Small intestine (tissue), 7 donors: ENCODE measurements around the gene PDE10A. TPM values are rescaled to one million over a fixed set of nuclear protein-coding genes. Genes with fewer than 3 reads are reported as not detected.

ENCODE experiments used
- DNase-seq, 2 donors: peaks; one replicate each; pipeline versions ENCODE4 v3.0.0 to v3.0.0-alpha.2; 2013
- FAIRE-seq: peaks from 2 replicates; lab custom pipeline; 2012; peaks lifted over from hg19 to GRCh38; lab: Jason Lieb, UNC
- H3K27ac ChIP-seq, 3 donors: one replicate each; pipeline ENCODE4 v1.5.1; 2013; ENCODE audit warnings: low read length in 2 of 3, mild to moderate bottlenecking in 2 of 3, control low read depth in 1 of 3, inconsistent platforms in 1 of 3, low read depth in 1 of 3, moderate library complexity in 1 of 3
- H3K27me3 ChIP-seq, 3 donors: one replicate each; pipeline ENCODE4 v1.6.1; 2013; ENCODE audit warnings: low read length in 3 of 3, inconsistent platforms in 1 of 3; ENCODE audit not compliant: control insufficient read depth in 3 of 3, insufficient read depth in 3 of 3
- H3K36me3 ChIP-seq, 3 donors: one replicate each; pipeline ENCODE4 v1.6.1; 2013; ENCODE audit warnings: low read length in 3 of 3, inconsistent platforms in 1 of 3, low read depth in 1 of 3, mild to moderate bottlenecking in 1 of 3, moderate library complexity in 1 of 3; ENCODE audit not compliant: control insufficient read depth in 3 of 3, insufficient read depth in 2 of 3
- H3K4me1 ChIP-seq, 3 donors: one replicate each; pipeline ENCODE4 v1.6.1; 2013; ENCODE audit warnings: low read length in 2 of 3, inconsistent platforms in 1 of 3, low read depth in 1 of 3, mild to moderate bottlenecking in 1 of 3, moderate library complexity in 1 of 3; ENCODE audit not compliant: control insufficient read depth in 3 of 3, insufficient read depth in 2 of 3
- H3K4me3 ChIP-seq, 3 donors: one replicate each; pipeline ENCODE4 v1.5.1; 2013; ENCODE audit warnings: low read length in 3 of 3, control low read depth in 1 of 3, inconsistent platforms in 1 of 3, low read depth in 1 of 3, mild to moderate bottlenecking in 1 of 3, moderate library complexity in 1 of 3
- H3K9me3 ChIP-seq, 2 donors: one replicate each; pipeline ENCODE4 v1.6.1; 2013; ENCODE audit warnings: low read depth in 1 of 2, low read length in 1 of 2; ENCODE audit not compliant: control insufficient read depth in 2 of 2, insufficient read depth in 1 of 2
- WGBS, 3 donors: extraction: QIAGEN DNeasy Blood & Tissue Kit; methylation state at CpG; one replicate each; pipeline ENCODE4 v1.1.7; 2013; 5-methylcytosine and 5-hydroxymethylcytosine counted together
- polyA plus RNA-seq, 4 donors: library from polyadenylated mRNA; stranded (reverse) in 3 of 4; unstranded in 1 of 4; fragments of 200-250 nt in 3 of 4; fragments of 120-200 nt in 1 of 4; gene quantifications; one replicate each; pipeline versions ENCODE4 v1.2.1 to v1.2.3, GENCODE V29; 2013
- donor health status: healthy with polysubstance abuse.
- donor health status: control.
- donor health status: control.
- donor health status: Bipolar disorder and iron deficiency.
- donor health status: healthy.

Gene PDE10A
- polyA plus RNA-seq, 4 donors, result 0.22 to 2.0 (median 0.90) TPM

DNA sequence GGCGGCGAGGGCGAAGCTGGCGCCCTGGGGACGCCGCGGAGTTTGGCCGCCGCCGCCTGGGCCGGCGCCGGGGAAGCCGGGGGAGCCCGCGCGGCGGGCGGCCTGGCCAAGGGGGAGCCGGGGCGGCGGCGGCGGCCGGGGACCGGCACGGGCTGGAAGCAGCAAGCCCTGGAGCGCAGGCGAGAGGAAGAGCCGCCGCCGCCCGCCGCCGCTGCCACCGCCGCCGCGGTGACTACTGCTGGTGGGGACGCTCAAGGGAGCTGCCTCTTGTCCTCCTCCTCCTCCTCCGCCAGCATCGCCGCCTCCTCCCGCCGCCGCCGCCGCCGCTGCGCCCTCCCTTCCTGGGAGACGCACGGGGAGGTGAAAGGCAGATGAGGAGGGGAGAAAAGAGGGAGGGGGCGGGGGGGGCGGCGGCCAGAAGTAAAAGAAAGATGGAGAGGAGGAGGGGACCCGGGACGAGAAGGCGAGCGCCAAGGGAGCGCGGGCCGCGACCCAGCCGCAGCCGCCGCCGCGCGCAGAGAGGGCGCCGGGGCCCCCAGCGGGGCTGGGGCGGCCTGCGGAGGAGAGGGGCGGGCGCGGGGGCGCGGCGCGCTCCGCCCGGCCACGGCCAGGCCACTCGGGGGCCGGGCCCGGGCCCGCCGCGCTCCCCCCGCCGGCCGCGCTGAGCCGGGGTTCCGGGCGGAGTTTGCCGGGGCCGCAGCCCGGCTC is 846 bp downstream of the PDE10A start:
- Histone ChIP-seq H3K4me3 (peak overlapping the region; percentile 18 to 51 (median 47)), H3K9me3 (no peaks in the 10 kb centered on the region), H3K27ac (no peak overlapping the region), H3K27me3 (peaks cover 7 to 71% (median 16%) of the 10 kb centered on the region in 3 donors), H3K36me3 (no peaks in the 10 kb centered on the region), H3K4me1 (peaks cover 0 to 2% (median 0%) of the 10 kb centered on the region in 3 donors)
- WGBS, 3 donors, result 0 to 1% (median 0%) methylated on average over 8 to 100 of the region's 100 CpGs
- DNase-seq (peak in 1 of 2 donors; percentile 31), FAIRE-seq (no peak)

DNA sequence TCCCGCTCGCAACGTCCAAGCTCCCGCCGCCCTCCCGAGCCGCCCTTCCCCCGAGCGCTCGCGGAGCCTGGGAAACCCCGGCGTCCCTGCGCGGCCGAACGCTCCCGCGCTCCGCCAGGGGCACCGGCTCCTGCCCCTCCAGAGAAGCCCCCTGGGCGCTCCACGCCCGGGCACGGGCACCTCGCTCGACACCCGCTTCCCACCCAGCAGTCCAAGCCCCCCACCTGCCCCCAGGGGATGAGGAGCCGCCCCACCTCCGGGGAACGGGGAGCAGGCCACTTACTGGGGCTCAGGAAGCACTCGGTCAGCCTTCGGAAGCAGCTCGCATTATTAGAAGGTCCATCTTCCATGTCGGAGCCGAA is 1.4 kb downstream of the PDE10A start:
- Histone ChIP-seq H3K4me1 (peaks cover 0 to 2% (median 0%) of the 10 kb centered on the region in 3 donors), H3K36me3 (no peaks in the 10 kb centered on the region), H3K27ac (peak overlapping the region in 1 of 3 donors; percentile 54), H3K4me3 (peak overlapping the region; percentile 18 to 51 (median 47)), H3K27me3 (peaks cover 7 to 69% (median 16%) of the 10 kb centered on the region in 3 donors), H3K9me3 (no peaks in the 10 kb centered on the region)
- DNase-seq (peak in 1 of 2 donors; percentile 33), FAIRE-seq (no peak)
- WGBS, 3 donors, result 1 to 3% (median 2%) methylated on average over 33 to 36 of the region's 36 CpGs

DNA sequence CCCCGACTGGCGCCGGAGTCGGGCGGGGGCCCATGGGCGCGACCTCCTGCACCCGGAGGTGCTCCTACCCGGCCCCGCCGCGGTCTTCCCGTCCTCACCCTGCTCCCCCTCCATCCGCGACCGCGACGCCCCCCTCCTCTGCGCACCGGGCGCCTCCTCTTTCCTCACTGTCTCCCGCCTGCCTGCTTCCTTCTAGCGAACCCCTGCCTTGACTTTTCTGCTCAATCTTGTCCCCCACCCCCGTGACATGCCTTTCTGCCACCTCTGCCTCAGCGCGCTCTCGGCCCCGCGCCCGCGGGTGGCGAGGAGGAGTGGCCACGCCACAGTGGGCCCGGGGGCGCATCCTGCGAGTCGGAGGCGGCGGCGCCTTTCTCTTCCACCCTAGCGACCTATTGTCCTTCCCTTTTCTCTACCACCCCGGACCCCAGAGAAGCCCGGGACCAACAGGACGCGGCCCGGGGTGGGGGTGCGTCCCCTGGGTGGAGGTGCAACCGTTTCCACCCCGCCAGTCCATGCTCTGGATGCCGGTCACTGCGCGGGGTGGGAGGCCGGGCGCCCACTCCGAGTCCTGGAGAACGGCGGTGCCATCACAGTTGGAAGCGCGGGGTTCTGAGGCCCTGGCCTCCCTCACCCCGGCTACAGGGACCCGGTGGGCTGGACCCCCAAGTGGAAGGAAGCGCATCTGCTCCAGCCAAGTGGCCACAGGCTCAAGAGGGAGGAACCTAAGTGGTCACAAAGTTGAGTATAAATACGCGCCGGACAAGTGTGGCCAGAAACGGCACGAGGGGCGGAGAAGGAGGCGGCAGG is 2.0 kb downstream of the PDE10A start:
- DNase-seq, result no peak
- H3K27ac ChIP-seq, result no peak overlapping the region

DNA sequence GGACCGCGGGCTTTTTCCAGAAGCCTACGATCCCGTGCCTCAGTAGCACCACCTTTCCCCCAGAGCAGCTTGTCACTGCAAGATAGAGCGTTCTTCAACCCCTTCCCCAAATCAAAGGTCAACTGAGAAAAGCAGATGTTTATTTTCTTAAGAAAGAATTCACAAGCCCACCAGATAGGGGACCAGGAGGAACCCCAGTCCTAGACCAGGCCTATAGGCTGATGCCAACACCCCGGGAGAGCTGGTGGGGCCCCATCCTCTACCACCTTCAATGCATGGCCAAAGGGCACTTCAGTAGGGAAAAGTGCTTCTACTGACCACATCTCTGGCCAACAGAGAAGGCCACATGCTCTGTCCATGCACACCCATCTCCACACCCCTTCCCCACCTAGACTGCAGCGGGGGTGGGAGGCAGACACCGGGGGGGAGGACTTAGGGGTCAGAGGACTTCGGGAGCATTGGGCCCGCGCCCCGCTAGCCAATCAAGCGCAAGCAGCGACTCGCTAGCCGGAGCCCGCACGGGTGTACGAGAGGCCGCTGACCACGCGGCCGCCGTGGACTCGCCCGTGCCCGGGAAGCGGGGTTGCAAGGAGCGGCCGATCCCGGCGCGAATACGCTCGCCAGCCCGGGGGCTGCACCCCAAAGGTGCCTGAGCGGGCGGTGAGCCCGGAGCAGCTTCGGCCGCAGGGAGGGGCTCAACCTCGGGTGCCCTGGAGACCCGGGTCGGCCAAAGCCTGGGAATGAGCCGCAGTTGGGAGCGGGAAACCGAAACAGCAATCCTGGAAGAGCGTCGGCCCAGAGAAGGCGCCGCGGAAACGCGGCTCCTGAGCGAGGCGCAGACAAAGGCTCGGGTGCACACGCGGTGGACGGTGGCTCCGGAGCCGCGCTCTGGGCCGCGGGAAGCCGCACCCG is 2.8 kb downstream of the PDE10A start:
- H3K27me3 ChIP-seq, result peaks cover 7 to 68% (median 16%) of the 10 kb centered on the region in 3 donors
- 11 to 16% (median 12%) methylated on average over 56 to 67 of the region's 67 CpGs for WGBS, 3 donors
- FAIRE-seq (no peak), DNase-seq (peak in 1 of 2 donors; percentile 30)
- no peak overlapping the region for H3K27ac ChIP-seq
- H3K9me3 ChIP-seq, result no peaks in the 10 kb centered on the region
- no peaks in the 10 kb centered on the region for H3K36me3 ChIP-seq
- peak overlapping the region in 2 of 3 donors; percentile 47 to 51 for H3K4me3 ChIP-seq
- H3K4me1 ChIP-seq, result peaks cover 0 to 2% (median 0%) of the 10 kb centered on the region in 3 donors

More for the DNA sequence above, 2.0 kb downstream of the PDE10A start:
- peaks cover 7 to 72% (median 16%) of the 10 kb centered on the region in 3 donors for H3K27me3 ChIP-seq
- WGBS, 3 donors, result 1 to 3% (median 2%) methylated on average over 53 to 69 of the region's 69 CpGs
- FAIRE-seq, result no peak
- H3K4me3 ChIP-seq, result peak overlapping the region in 2 of 3 donors; percentile 47 to 51
- H3K4me1 ChIP-seq, result peaks cover 0 to 2% (median 0%) of the 10 kb centered on the region in 3 donors
- H3K9me3 ChIP-seq, result no peaks in the 10 kb centered on the region
- H3K36me3 ChIP-seq, result no peaks in the 10 kb centered on the region

DNA sequence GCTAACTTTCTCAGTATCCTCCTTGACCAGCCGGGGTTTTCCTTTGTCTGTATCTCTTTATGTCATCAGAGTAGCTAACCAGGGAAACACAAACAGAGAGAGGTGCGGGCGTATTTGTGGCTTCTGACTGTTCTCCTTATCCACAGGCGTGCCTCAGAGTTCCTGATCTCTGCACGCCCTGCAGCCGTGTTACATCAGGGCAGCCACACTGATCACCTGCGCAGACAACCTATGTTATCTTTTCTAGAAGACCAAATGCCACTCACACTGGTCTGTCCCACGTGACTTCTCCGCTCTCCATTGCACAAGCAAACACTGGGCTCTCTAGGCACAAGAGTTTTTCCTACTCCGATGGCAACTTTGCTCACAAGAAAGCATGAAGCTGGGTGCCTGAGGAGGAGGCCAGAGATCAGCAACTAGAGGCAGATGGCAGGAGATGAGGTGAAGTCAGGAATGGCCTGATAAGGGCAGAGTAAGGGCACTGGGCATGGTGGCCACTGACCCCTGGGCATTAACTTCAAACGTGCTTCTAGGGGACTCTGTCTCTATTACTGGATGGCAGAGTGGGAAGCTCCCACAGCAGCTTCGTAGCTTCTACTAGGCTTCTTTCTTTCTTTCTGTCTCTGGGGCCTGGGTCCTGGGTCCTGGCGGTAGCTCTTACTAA is 4.5 kb downstream of the PDE10A start:
- FAIRE-seq, result no peak
- peak in 1 of 2 donors; percentile 50 for DNase-seq
- 27 to 72% (median 46%) methylated on average over 13 of the region's 13 CpGs for WGBS, 3 donors
- H3K36me3 ChIP-seq, result no peaks in the 10 kb centered on the region
- H3K27ac ChIP-seq, result no peak overlapping the region
- H3K4me1 ChIP-seq, result peaks cover 0 to 2% (median 0%) of the 10 kb centered on the region in 3 donors
- H3K27me3 ChIP-seq, result peaks cover under 1 to 51% (median 10%) of the 10 kb centered on the region in 3 donors
- H3K4me3 ChIP-seq, result no peak overlapping the region
- no peaks in the 10 kb centered on the region for H3K9me3 ChIP-seq

DNA sequence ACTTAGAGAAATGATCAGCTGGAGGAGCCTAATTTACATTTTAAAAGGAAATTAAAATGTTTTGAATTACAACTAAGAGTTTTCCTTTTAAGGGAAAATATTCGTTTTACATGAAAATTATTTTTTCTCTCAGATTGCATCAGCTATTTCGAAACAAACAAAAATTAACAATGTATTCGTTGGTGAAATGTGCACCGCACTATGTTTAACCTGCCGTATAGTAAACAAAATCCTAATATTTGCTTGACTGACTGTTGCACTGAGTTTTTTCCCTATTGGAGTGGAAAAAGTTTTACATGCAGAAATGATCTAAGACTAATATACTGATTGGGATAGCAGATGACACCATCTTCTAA is 5.7 kb downstream of the PDE10A start:
- Histone ChIP-seq H3K27me3 (peaks cover 0 to 48% (median 4%) of the 10 kb centered on the region in 3 donors), H3K36me3 (no peaks in the 10 kb centered on the region), H3K4me3 (no peak overlapping the region), H3K27ac (no peak overlapping the region), H3K4me1 (no peaks in the 10 kb centered on the region), H3K9me3 (no peaks in the 10 kb centered on the region)
- FAIRE-seq (no peak), DNase-seq (no peak)
- WGBS, 3 donors, result 83 to 90% (median 89%) methylated on average over 5 of the region's 5 CpGs

DNA sequence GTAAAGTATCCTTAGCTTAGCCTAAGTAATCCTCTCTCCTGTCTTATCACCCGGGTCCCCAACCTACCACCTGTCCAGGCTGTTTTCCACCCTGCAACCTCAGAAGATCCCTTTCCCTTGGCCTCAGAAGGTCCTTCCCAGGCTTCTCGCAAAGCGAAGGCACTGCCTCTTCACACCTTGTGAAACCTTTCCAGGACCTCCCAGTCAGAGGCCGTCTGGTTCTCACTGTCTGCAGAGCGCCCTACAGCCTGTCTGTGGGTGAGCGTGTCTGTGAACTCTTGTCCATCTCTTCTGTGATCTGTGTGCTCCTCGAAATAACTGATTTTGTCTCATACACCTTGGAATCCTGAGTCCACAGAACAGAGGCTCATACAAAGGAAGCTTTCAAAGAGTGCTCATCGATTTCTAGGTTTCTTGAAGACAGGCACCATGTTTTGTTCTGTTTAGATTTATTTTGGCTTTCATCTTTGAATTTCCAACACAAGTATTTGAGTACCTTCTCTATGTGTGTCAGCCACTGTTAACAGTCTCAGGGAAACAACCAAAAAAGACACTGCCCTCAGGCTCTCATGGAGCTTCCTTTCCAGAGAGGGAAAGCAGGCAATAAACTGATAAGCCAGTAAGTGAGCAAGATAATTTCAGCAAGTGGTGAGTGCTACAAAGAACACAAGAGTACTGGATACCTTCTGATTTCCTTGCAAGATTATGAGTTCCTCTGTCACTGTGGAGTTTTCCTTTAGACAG is 6.3 kb downstream of the PDE10A start:
- DNase-seq (no peak), FAIRE-seq (no peak)
- H3K27ac ChIP-seq, result no peak overlapping the region
- no peaks in the 10 kb centered on the region for H3K36me3 ChIP-seq
- H3K4me1 ChIP-seq, result no peaks in the 10 kb centered on the region
- peaks cover 0 to 47% (median 2%) of the 10 kb centered on the region in 3 donors for H3K27me3 ChIP-seq
- no peaks in the 10 kb centered on the region for H3K9me3 ChIP-seq
- 85 to 90% (median 90%) methylated on average over 8 of the region's 8 CpGs for WGBS, 3 donors
- H3K4me3 ChIP-seq, result no peak overlapping the region
